CD14-positive monocyte (primary cell): ENCODE data around the gene GRM4. TPM values are rescaled to one million over a fixed set of nuclear protein-coding genes. Genes with fewer than 3 reads are reported as not detected.

Experiments
- DNase-seq, 3 donors: peaks; one replicate each; pipeline ENCODE4 v3.0.0-alpha.2; 2011 to 2022
- H2AFZ ChIP-seq: 2 replicates; pipeline ENCODE4 v1.6.0; 2012; ENCODE audit warnings: mild to moderate bottlenecking, low read depth, low read length, inconsistent platforms; ENCODE audit not compliant: insufficient read depth, poor library complexity, severe bottlenecking
- H3K27ac ChIP-seq, 2 donors: 1 replicate in 1 of 2; 2 replicates in 1 of 2; pipeline ENCODE4 v1.5.1; 2012 to 2013; ENCODE audit warnings: low read length in 2 of 2, control low read depth in 1 of 2, inconsistent platforms in 1 of 2, low read depth in 1 of 2, mild to moderate bottlenecking in 1 of 2
- H3K27me3 ChIP-seq, 2 donors: one replicate each; pipeline versions ENCODE4 v1.6.0 to v1.6.1; 2011 to 2013; ENCODE audit warnings: low read length in 2 of 2; ENCODE audit not compliant: control insufficient read depth in 2 of 2, insufficient read depth in 2 of 2
- H3K36me3 ChIP-seq, 2 donors: replicated peaks in 1 of 2; 1 replicate in 1 of 2; 2 replicates in 1 of 2; pipeline versions ENCODE4 v1.5.1 to v1.6.1; 2012 to 2013; ENCODE audit warnings: low read length in 2 of 2, control low read depth in 1 of 2, inconsistent platforms in 1 of 2, mild to moderate bottlenecking in 1 of 2; ENCODE audit not compliant: insufficient read depth in 2 of 2, control insufficient read depth in 1 of 2
- H3K4me1 ChIP-seq, 2 donors: 1 replicate in 1 of 2; 2 replicates in 1 of 2; pipeline versions ENCODE4 v1.5.1 to v1.6.1; 2012 to 2013; ENCODE audit warnings: low read length in 2 of 2, control low read depth in 1 of 2, inconsistent platforms in 1 of 2, mild to moderate bottlenecking in 1 of 2, moderate library complexity in 1 of 2; ENCODE audit not compliant: insufficient read depth in 2 of 2, control insufficient read depth in 1 of 2
- H3K4me2 ChIP-seq: replicated peaks from 2 replicates; pipeline ENCODE3; 2012; ENCODE audit warnings: low read length, moderate library complexity, mild to moderate bottlenecking; ENCODE audit not compliant: poor library complexity, severe bottlenecking; ENCODE audit errors: extremely low read depth
- H3K4me3 ChIP-seq, 3 experiments: fragments of 200-600 bp in 1 of 3; sonication (generic) in 1 of 3; replicated peaks in 1 of 3; 1 replicate in 2 of 3; 2 replicates in 1 of 3; pipeline ENCODE4 v1.5.1; 2011 to 2013; ENCODE audit warnings: low read length in 3 of 3, mild to moderate bottlenecking in 3 of 3, control low read depth in 2 of 3, low read depth in 2 of 3, inconsistent platforms in 1 of 3, moderate library complexity in 1 of 3
- H3K79me2 ChIP-seq: 2 replicates; pipeline ENCODE4 v1.6.0; 2012; ENCODE audit warnings: mild to moderate bottlenecking, control low read depth, inconsistent platforms, low read length, moderate library complexity; ENCODE audit not compliant: insufficient read depth
- H3K9ac ChIP-seq: 2 replicates; pipeline ENCODE4 v1.6.0; 2017; ENCODE audit warnings: low read length, mild to moderate bottlenecking; ENCODE audit not compliant: insufficient read depth, poor library complexity, severe bottlenecking
- H3K9me3 ChIP-seq, 2 donors: replicated peaks in 1 of 2; 1 replicate in 1 of 2; 2 replicates in 1 of 2; pipeline versions ENCODE4 v1.5.1 to v1.6.1; 2012 to 2013; ENCODE audit warnings: low read length in 2 of 2, control low read depth in 1 of 2; ENCODE audit not compliant: control insufficient read depth in 1 of 2, insufficient read depth in 1 of 2
- H4K20me1 ChIP-seq: 2 replicates; pipeline ENCODE4 v1.6.0; 2012; ENCODE audit warnings: mild to moderate bottlenecking, low read length, control low read depth, moderate library complexity; ENCODE audit not compliant: insufficient read depth
- H3K27ac Mint-ChIP-seq, 7 donors: one replicate each; pipeline ENCODE4 v1.8.0; 2020; ENCODE audit warnings: mild to moderate bottlenecking in 7 of 7, mixed read lengths in 7 of 7, moderate library complexity in 6 of 7, inconsistent platforms in 2 of 7
- H3K27me3 Mint-ChIP-seq, 3 donors: one replicate each; pipeline ENCODE4 v1.8.0; 2021 to 2022; ENCODE audit warnings: low read depth in 3 of 3, mild to moderate bottlenecking in 3 of 3, mixed read lengths in 3 of 3, moderate library complexity in 3 of 3, inconsistent platforms in 1 of 3
- H3K36me3 Mint-ChIP-seq, 2 donors: one replicate each; pipeline ENCODE4 v1.8.0; 2020; ENCODE audit warnings: mixed read lengths in 2 of 2, inconsistent platforms in 1 of 2, mild to moderate bottlenecking in 1 of 2
- H3K4me1 Mint-ChIP-seq: one replicate; pipeline ENCODE4 v1.8.0; 2020; ENCODE audit warnings: mild to moderate bottlenecking, mixed read lengths
- H3K4me3 Mint-ChIP-seq, 2 donors: one replicate each; pipeline ENCODE4 v1.8.0; 2020; ENCODE audit warnings: mild to moderate bottlenecking in 2 of 2, mixed read lengths in 2 of 2, moderate library complexity in 1 of 2
- H3K9me3 Mint-ChIP-seq, 7 donors: one replicate each; pipeline ENCODE4 v1.8.0; 2020 to 2022; ENCODE audit warnings: mixed read lengths in 7 of 7, mild to moderate bottlenecking in 6 of 7, moderate library complexity in 6 of 7, inconsistent platforms in 2 of 7
- CTCF ChIP-seq: fragments of 200-600 bp; IDR thresholded peaks from one replicate; pipeline ENCODE4 v1.8.0; 2022; ENCODE audit warnings: antibody characterized with exemption, mild to moderate bottlenecking
- WGBS: methylation state at CpG from one replicate; pipeline ENCODE4 v1.1.5; 2013; ENCODE audit warnings: missing lambda C conversion rate; ENCODE audit not compliant: insufficient coverage; 5-methylcytosine and 5-hydroxymethylcytosine counted together
- intact Hi-C, 2 donors: fragments of 100-400 bp; cut with micrococcal nuclease; formaldehyde crosslinking; loops; one replicate each; pipeline versions ENCODE4 v1.15.0 to v1.15.1; 2023
- polyA plus RNA-seq, 3 donors: library from polyadenylated mRNA; depleted of rRNA in 1 of 3; unstranded in 2 of 3; stranded (reverse) in 1 of 3; fragments of 300-500 nt in 2 of 3; fragments of >200 nt in 1 of 3; fragmentation: Illumina TruSeq in 2 of 3; gene quantifications; 1 replicate in 2 of 3; 2 replicates in 1 of 3; pipeline ENCODE4 v1.2.3, GENCODE V29; 2012 to 2021

Gene GRM4
- polyA plus RNA-seq, 3 donors: not detected

DNA sequence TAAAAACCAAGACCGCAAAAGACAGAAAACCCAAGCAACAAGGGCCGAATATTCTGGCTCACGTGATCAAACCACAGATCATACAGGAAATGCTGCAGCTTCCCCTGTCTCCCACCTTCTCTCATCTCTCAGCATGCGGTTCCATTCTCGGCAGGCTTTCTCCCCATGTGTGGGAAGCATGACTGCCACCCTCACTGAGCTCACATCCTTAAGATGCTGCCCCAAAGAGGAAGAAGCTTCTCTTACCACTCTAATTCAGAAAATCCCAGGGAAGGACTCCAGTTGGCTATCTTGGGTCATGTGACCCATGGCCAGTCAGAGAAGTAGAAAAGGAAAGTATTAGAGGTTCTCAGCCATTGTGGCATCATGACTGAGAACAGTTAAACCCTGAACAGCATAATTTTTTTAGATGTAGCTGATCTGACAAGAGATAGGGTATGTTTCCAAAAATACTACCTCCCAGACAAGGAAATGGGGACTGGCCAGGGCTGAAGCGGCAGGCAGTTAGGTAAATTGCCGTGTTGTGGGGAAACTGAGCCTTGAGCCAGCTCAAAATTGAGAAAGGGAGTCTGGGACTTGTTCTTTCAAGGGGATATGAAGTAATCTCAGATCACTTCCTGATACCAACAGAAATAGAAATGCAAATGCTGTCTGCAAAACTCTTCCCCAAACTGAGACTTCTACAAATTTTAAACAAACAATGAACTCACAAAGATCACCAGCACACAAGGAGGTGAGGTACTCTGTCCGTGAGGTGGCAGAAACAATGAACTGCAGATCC, 37.1 kb upstream of the GRM4 start:
- H2AFZ ChIP-seq: peak overlapping the region; percentile 56
- H3K4me2 ChIP-seq: peak overlapping the region; percentile 68

GRCh38 chr6:34181908-34182307, 36.0 kb upstream of the GRM4 start:
- H3K9me3 Mint-ChIP-seq: peaks cover 0 to 8% (median 3%) of the 10 kb centered on the region in 7 donors
- Histone ChIP-seq H3K27me3 (no peaks in the 10 kb centered on the region), H4K20me1 (no peaks in the 10 kb centered on the region), H2AFZ (no peak overlapping the region), H3K4me1 (peaks cover 18 to 21% of the 10 kb centered on the region in 2 donors), H3K4me3 (no peak overlapping the region), H3K36me3 (no peaks in the 10 kb centered on the region), H3K27ac (peak overlapping the region; percentile 27 to 48), H3K9ac (no peak overlapping the region), H3K9me3 (peaks cover 0 to 4% of the 10 kb centered on the region in 2 donors), H3K79me2 (no peaks in the 10 kb centered on the region), H3K4me2 (no peak overlapping the region)
- peak overlapping the region in 3 of 7 donors; percentile 42 to 78 (median 56) for H3K27ac Mint-ChIP-seq
- H3K4me1 Mint-ChIP-seq: peaks cover 23% of the 10 kb centered on the region
- 80% methylated on average over 1 of the region's 1 CpG for WGBS
- no peak overlapping the region for H3K4me3 Mint-ChIP-seq
- no peak for TF ChIP-seq CTCF
- DNase-seq: no peak
- intact Hi-C loops: no loop called here
- no peaks in the 10 kb centered on the region for H3K36me3 Mint-ChIP-seq
- H3K27me3 Mint-ChIP-seq: peaks cover 2% of the 10 kb centered on the region in 3 donors

More for the DNA sequence above, 37.1 kb upstream of the GRM4 start:
- Mint-ChIP-seq H3K27ac (peak overlapping the region; percentile 95 to 98 (median 96)), H3K36me3 (no peaks in the 10 kb centered on the region), H3K4me3 (peak overlapping the region; percentile 67 to 90), H3K27me3 (peaks cover 0 to 2% (median 0%) of the 10 kb centered on the region in 3 donors), H3K4me1 (peaks cover 21% of the 10 kb centered on the region), H3K9me3 (peaks cover 0 to 8% (median 3%) of the 10 kb centered on the region in 7 donors)
- Histone ChIP-seq H4K20me1 (no peaks in the 10 kb centered on the region), H3K36me3 (no peaks in the 10 kb centered on the region), H3K4me3 (peak overlapping the region; percentile 25 to 63 (median 47)), H3K4me1 (peaks cover 18 to 21% of the 10 kb centered on the region in 2 donors), H3K9me3 (peaks cover 0 to 4% of the 10 kb centered on the region in 2 donors), H3K27me3 (no peaks in the 10 kb centered on the region), H3K27ac (peak overlapping the region; percentile 89 to 94), H3K79me2 (no peaks in the 10 kb centered on the region), H3K9ac (peak overlapping the region; percentile 49)
- DNase-seq: peak; percentile 81 to 90 (median 89)
- TF ChIP-seq CTCF: no peak
- WGBS: 0% methylated on average over 3 of the region's 8 CpGs
- intact Hi-C loops: no loop called here
